A673 (cell line): ENCODE results near the gene CSRP3. TPM values are rescaled to one million over a fixed set of nuclear protein-coding genes. Genes with fewer than 3 reads are reported as not detected.

Experiments
- BruUV-seq: library from RNA; stranded (reverse); fragments of 400-500 nt; replicated peaks from 2 replicates; lab custom pipeline; 2021; lab: Mats Ljungman, UMichigan
- CTCF ChIA-PET: fragments of 300-600 bp; sonication (Branson Sonifier 250); formaldehyde crosslinking; loops from one replicate; lab custom pipeline; 2022; ENCODE audit warnings: antibody characterized with exemption; lab: Charles Lee
- POLR2A ChIA-PET: fragments of 300-600 bp; sonication (Branson Sonifier 250); formaldehyde crosslinking; loops from one replicate; lab custom pipeline; 2022; ENCODE audit warnings: antibody characterized with exemption; ENCODE audit not compliant: low non-redundant PET; lab: Charles Lee
- DNase-seq: peaks from one replicate; pipeline ENCODE4 v3.0.0-alpha.2; 2015; ENCODE audit warnings: low spot score
- H3K27ac ChIP-seq: fragments of 200-600 bp; sonication (generic); 2 replicates; pipeline ENCODE4 v1.5.1; 2016; ENCODE audit warnings: mixed run types, low read depth, mild to moderate bottlenecking, mixed read lengths, antibody characterized with exemption, low read length; ENCODE audit not compliant: poor library complexity, severe bottlenecking
- H3K27me3 ChIP-seq: fragments of 200-600 bp; sonication (generic); replicated peaks from 2 replicates; pipeline ENCODE4 v1.6.1; 2017; ENCODE audit warnings: mixed run types, low read depth, mild to moderate bottlenecking, mixed read lengths, antibody characterized with exemption, low read length; ENCODE audit not compliant: insufficient read depth, poor library complexity
- H3K36me3 ChIP-seq: fragments of 200-600 bp; sonication (generic); 2 replicates; pipeline ENCODE4 v1.6.1; 2016; ENCODE audit warnings: mixed run types, mild to moderate bottlenecking, mixed read lengths, antibody characterized with exemption, low read length; ENCODE audit not compliant: insufficient read depth, poor library complexity, severe bottlenecking
- H3K4me1 ChIP-seq: fragments of 200-600 bp; sonication (generic); 2 replicates; pipeline ENCODE4 v1.6.1; 2017; ENCODE audit warnings: mixed run types, mild to moderate bottlenecking, mixed read lengths, antibody characterized with exemption, low read length; ENCODE audit not compliant: insufficient read depth, poor library complexity, severe bottlenecking
- H3K4me3 ChIP-seq: fragments of 200-600 bp; sonication (generic); 2 replicates; pipeline ENCODE4 v1.5.1; 2016; ENCODE audit warnings: low read depth, mixed run types, mild to moderate bottlenecking, mixed read lengths, low read length; ENCODE audit not compliant: poor library complexity, severe bottlenecking
- H3K9me3 ChIP-seq: fragments of 200-600 bp; sonication (generic); 2 replicates; pipeline ENCODE4 v1.6.1; 2016; ENCODE audit warnings: mixed run types, low read depth, mild to moderate bottlenecking, mixed read lengths, antibody characterized with exemption, low read length; ENCODE audit not compliant: poor library complexity, severe bottlenecking
- CTCF ChIP-seq: fragments of 300-800, 200-600 bp; sonication (generic); conservative IDR thresholded peaks from 2 replicates; pipeline ENCODE4 v1.5.1; 2017; ENCODE audit warnings: low read depth, mild to moderate bottlenecking, antibody characterized with exemption, low read length, moderate library complexity, mixed read lengths
- EZH2 ChIP-seq: fragments of 200-600 bp; sonication (generic); IDR thresholded peaks from 2 replicates; pipeline ENCODE4 v1.6.1; 2017; ENCODE audit warnings: borderline replicate concordance, low read depth, mild to moderate bottlenecking, mixed read lengths, antibody characterized with exemption, low read length; ENCODE audit not compliant: poor library complexity, severe bottlenecking
- intact Hi-C: fragments of 100-400 bp; cut with micrococcal nuclease; formaldehyde crosslinking; loops from one replicate; pipeline ENCODE4 v1.10.0; 2022; ENCODE audit not compliant: unreplicated experiment
- total RNA-seq: library from RNA; stranded (reverse); gene quantifications from 2 replicates; pipeline ENCODE4 v1.2.3, GENCODE V29; 2021

CSRP3 gene
- total RNA-seq, 1 experiment from 2014 or later, result not detected

GRCh38 chr11:19245351-19245750, 43.6 kb upstream of the CSRP3 start:
- CTCF ChIA-PET, result no interaction called here

GRCh38 chr11:19244621-19245020, 42.8 kb upstream of the CSRP3 start:
- intact Hi-C loops, result loop anchor here (1.0 kb wide), 1 partner anchor 34 kb away; no protein-coding TSS in a partner anchor
- Histone ChIP-seq H3K9me3 (no peaks in the 10 kb centered on the region), H3K27me3 (no peaks in the 10 kb centered on the region), H3K4me1 (no peaks in the 10 kb centered on the region), H3K36me3 (no peaks in the 10 kb centered on the region), H3K27ac (no peak overlapping the region), H3K4me3 (no peak overlapping the region)
- TF ChIP-seq CTCF (no peak), EZH2 (no peak)
- no TSS peak for BruUV-seq
- DNase-seq, result no peak
- ChIA-PET CTCF (no interaction called here), POLR2A (no interaction called here)

More at GRCh38 chr11:19245351-19245750, 43.6 kb upstream of the CSRP3 start:
- Histone ChIP-seq H3K4me3 (no peak overlapping the region), H3K4me1 (no peaks in the 10 kb centered on the region), H3K27me3 (no peaks in the 10 kb centered on the region), H3K9me3 (no peaks in the 10 kb centered on the region), H3K27ac (no peak overlapping the region), H3K36me3 (no peaks in the 10 kb centered on the region)
- TF ChIP-seq CTCF (no peak), EZH2 (no peak)
- POLR2A ChIA-PET, result no interaction called here
- DNase-seq, result no peak
- intact Hi-C loops, result no loop called here
- no TSS peak for BruUV-seq

GRCh38 chr11:19244084-19244483, 42.3 kb upstream of the CSRP3 start:
- no peaks in the 10 kb centered on the region for H3K27me3 ChIP-seq
- H3K27ac ChIP-seq, result no peak overlapping the region
- H3K4me3 ChIP-seq, result no peak overlapping the region
- CTCF ChIA-PET, result no interaction called here
- H3K9me3 ChIP-seq, result no peaks in the 10 kb centered on the region
- intact Hi-C loops, result loop anchor here (1.0 kb wide), 1 partner anchor 34 kb away; no protein-coding TSS in a partner anchor
- no peak for DNase-seq
- H3K36me3 ChIP-seq, result peaks cover 3% of the 10 kb centered on the region
- peaks cover 3% of the 10 kb centered on the region for H3K4me1 ChIP-seq
- TF ChIP-seq EZH2 (no peak), CTCF (no peak)
- BruUV-seq, result no TSS peak
- POLR2A ChIA-PET, result no interaction called here
